Measurements from ENCODE around the gene DDX6.
"Not testable (repeated sequence)": the region's sequence is repeated elsewhere in the genome, so short reads cannot be mapped to it uniquely, and the experiment has no call there.

Gene DDX6

DNA sequence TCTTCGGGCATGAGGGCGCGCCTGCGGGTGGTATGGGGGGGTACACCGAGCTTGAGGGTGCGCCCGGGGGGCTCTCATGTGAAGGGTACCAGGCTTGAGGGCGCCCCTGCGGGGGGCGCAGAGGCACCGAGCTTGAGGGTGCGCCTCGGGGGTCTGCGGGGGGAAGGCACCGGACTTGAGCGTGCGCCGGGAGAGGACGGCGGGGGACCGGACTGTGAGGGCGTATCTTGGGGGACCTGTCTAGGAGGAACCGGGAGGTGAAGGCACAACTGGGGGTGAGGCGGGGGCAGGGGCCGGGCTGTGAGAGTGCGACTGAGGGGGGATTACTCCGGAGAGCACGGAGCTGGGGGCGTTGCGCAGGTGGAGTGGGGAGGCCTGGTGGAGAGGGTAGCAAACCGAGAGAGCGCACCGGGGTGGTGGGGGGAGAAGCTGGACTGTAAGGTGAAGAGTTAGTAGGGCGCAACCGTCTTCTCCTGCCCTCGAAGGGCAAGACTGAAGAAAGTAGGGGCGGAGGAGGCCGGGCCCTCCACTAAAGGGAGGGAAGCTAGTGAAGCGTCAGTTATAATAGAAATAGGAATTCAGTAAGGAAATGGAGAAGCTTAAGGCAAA, 1.1 kb upstream of the DDX6 start:
- DNase-seq, result no peak

DNA sequence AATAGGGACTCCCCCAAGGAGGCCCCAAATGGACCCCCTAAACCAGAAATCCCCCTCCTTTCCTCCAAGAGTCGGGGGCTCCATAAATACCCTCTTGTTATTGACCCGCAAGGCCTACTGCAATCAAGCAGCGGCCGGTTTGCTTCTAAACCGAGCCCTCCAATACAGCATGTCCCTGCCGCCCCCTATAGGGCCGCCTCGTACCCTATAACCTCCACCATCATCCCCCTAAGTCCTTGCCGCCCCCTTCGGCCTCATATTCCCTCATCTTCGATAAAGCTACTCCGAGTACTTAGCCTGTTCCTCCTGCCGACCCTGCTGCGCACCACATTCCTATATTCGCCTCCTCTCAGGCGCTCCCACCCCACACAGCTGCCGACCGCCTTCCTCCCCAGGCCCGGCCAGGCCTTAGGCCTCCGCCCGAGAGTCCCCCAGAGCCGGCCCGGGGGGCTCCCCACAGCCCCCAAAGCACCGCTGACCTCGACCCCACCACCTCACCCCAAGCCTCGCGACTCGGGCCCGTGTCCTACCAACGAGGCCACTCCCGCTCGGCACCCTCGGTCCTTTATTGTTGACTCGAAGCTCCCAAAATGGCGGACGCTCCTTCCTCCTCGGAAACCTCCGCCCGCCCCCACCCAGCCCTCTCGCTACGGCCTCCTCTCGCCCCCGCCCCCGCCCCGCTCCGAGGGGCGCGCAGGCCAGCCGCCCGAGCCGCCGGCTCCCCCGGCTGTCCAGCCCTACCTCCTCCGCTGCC, 430 bp downstream of the DDX6 start:
- DNase-seq, result peak; percentile 53

DNA sequence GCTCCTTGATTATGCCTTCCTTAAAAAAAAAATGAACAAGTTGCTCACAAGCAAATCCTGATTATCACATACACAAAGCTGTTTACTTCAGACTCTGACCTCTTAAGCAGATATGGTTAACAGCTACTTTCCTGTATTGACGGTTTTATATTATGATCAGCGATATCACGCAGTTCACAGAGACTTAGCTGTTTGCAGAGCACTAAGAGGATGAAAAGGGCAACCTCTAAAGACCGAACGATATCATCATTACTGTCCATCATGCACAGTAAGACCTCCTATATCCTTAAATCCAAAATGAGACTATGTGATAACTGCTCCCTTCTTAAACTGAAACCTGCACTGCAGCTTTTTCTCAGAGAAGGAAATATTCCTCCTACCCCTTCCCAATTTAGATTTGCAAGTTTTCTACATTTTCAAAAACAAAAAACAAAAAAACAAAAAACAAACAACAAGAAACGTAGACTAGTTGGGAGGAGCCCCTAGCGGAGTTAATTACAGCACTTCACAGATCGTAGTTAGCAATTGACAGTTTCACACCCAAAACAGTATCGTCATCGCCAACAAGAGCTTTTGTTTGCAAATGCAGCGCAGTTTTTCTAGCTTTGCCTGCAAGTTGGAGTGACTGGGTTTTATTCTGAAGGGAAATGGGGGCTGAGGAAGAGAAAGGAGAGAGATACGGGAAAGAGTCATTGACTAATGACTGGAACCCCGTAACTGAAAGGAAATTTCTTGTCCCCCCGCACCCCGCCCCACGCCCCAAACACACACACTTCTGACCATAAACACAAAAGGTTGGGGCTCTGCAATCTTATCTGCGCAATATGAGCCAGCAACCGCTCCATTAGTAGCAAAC, 1.2 kb downstream of the DDX6 start:
- no peak for DNase-seq

DNA sequence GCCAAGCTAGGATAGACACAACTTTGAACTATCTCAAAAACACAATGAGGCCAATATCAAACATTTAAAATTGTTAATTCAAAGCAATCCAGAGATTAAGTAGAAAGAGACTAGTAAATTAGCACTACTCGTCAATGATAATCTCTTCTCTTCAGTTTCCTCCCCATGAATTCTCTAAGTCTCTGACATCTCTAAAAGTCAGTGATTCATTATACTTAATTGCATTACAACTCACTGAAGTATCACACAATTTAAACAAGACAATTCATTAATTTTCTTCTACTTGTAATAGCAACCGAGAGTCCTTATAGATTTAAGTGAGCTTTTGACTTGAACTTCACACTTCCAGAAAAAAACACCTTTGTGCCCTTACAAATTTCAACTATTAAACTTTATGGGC, 4.3 kb downstream of the DDX6 start:
- no peak for DNase-seq

DNA sequence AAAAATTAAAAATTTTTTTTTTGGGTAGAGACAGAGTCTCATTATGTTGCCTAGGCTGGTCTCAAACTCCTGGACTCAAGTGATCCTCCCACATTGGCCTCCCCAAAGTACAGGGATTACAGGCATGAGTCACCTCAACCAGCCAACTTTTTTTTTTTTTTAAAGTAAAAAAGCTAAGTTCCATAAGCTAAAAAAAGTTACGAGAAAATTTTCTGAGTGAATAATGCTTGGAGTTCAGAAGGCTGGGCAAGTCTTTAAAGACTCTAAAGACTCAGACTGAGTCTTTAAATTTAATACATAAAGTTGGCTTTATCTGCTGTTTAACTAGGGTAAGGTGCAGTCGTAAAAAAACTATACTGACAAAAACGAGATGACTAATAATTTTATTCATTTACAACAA, 5.6 kb downstream of the DDX6 start:
- DNase-seq, result peak; percentile 23

DNA sequence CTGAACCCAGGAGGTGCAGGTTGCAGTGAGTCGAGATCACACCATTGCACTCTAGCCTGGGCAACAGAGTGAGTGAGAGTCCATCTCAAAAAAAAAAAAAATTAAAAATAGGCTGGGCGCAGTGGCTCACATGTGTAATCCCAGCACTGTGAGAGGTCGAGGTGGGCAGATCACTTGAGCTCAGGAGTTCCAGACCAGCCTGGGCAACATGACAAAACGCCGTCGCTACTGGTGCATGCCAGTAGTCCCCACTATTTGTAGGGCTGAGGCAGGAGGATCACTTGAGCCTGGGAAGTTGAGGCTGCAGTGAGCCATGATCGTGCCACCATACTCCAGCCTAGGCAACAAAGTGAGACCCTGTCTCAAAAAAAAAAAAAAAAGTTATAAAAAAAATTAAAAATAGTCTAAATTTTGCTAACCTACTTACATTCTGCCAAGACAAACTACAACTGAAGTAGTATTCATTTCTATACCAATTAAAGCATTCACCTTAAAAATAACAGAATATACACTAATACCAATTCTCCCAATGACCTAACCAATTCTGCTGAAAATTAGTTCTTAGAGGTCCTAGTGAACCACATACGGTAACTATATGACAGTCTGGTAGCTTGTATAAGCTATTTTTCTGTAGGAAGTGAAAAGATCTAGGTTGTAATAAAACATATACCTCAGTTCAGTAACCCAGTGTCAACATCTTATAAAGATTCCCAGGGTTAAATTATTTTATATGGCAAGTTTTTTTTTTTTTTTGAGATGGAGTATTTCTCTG, 7.1 kb downstream of the DDX6 start:
- no peak for DNase-seq

DNA sequence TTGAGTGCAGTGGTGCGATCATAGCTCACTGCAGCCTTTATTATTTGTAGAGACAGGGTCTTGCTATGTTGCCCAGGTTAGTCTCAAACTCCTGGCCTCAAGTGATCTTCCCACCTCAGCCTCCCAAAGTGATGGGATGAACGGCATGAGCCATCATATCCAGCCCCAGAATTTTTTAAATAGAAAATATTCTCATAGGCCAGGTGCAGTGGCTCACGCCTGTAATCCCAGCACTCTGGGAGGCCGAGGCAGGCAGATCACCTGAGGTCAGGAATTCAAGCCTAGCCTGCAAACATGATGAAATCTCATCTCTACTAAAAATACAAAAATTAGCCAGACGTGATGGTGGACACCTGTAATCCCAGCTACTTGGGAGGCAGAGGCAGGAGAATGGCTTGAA, 7.6 kb downstream of the DDX6 start:
- DNase-seq, result not testable (repeated sequence)

DNA sequence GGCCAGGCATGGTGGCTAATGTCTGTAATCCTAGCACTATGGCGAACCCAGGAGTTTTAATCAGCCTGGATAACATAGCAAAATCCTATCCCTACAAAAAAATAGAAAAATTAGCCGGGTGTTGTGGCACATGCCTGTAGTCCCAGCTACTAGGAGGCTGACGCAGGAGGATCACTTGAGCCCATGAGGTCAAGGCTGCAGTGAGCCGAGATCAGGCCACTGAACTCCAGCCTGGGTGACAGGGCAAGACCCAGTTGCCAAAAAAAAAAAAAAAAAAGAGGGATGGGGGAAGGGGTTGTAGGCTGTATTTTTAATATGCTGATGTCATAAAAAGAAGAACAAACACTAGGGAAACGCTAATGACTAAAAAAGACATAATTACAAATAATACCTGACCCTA, 12.1 kb downstream of the DDX6 start:
- no peak for DNase-seq

DNA sequence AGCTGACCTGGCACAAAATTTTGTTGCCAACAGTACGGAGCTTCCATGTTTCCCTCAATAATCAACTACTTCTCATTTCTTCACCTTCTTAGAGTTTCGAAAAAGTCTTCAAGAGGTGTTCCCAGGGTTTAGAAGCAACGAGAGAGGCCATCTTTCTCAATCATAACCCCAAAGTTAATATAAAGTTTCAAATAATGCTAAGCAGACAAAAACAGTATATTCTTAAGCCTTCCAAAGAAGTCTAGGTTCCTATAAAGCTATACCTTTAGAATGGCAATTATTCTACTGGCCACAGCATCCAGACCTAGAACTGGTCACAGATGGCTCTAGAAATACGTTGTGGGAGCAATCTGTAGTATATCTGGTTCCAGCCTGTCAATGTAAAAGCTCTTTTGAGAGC, 16.9 kb downstream of the DDX6 start:
- DNase-seq, result no peak

DNA sequence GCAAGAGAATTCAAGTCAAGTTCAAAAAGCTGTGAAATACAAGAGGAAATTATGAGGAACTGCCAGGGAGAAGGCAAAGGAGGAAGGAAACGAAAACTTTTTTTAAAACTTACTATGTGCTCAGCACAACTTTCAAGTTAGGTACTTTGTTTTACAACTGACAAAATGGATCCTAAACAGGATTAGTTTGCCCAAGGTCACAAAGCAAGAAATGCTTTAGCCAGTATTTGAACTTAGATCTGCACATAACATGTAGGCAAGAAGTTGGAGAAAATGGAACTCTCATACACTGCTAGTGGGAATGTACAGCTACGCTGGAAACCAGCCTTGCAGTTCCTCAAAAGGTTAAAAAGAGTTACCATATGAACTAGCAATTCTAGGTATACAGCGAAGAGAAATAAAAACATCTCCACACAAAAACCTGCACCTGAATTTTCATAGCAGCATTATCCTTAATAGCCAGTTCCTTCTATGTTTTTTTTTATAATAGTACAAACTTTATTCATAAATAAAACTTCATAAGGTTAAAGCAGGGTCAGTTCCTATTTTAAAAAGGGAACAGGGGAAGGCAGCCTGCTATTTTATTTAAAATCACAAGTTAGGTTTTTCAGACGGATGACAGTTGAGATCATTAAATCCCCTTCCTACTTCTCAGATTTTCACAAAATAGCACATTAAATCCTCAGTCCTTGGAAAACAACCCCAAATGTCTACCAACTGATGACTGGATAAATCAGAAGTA, 19.2 kb downstream of the DDX6 start:
- DNase-seq, result no peak

DNA sequence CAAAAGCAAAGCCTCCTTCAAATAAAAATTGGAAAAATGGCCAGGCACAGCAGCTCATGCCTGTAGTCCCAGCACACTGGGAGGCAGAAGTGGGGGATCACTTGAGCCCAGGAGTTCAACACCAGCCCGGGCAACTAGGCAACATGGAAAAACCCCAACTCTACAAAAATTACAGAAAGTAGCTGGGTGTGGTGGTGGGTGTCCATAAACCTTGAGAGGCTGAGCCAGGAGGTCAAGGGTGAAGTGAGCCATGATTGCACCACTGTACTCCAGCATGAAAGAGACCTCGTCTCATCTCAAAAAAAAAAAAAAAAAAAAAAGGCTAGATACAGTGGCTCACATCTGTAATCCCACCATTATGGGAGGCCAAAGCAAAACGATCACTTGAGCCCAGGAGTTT, 22.3 kb downstream of the DDX6 start:
- DNase-seq, result no peak

DNA sequence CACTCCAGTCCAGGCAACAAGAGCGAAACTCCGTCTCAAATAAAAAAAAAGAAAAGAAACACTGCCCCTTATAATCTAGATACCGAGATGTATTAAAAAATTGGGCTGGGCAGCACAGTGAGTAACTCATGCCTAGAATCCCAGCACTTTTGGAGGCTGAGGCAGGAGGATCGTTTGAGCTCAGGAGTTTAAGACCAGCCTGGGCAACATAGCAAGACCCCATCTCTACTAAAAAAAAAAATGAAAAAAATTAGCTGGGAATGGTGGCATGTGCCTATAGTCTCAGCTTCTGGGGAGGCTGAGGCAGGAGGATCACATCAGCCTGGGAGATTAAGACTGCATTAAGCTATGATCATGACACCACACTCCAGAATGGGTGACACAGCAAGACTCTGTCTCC, 24.9 kb downstream of the DDX6 start:
- DNase-seq, result no peak

DNA sequence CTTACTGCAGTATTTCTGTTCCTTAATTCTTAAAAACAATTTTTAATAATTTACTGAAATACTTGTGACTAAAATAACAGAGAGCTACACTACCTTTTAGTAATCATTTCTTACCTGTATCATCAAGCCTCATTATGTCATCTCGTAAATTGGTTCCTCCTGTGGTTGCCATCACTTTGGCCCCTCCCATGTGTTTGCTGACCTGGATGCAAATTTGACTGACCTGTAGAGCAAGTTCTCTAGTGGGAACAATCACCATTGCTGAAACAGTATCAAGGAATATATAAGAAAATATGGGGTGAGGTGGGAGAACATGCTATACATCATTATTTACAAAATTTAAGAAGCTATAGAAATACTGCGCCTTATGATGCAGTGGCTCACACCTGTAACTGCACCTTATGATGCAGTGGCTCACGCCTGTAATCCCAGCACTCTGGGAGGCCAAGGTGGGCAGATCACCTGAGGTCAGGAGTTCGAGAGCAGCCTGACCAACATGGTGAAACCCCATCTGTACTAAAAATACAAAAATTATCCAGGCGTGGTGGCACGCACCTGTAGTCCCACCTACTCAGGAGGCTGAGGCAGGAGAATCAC, 25.8 kb downstream of the DDX6 start:
- DNase-seq, result not testable (repeated sequence)

DNA sequence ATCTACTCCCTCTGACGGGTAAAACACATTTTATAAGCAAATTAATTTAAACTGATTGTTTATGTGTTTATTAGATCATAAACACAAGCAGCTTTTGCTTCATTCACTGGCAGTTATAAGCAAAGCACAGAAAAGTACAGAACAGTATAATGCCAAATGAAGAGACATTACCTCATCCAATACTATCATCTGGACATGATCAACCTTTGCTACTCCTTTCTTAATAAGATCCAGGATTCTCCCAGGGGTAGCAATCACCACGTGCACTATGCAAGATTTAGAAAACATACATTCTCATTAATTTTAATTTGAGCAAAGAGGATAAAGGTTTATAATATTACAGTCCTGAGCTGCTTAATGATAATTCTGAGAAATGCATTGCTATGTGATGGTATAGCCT, 27.9 kb downstream of the DDX6 start:
- DNase-seq, result no peak

DNA sequence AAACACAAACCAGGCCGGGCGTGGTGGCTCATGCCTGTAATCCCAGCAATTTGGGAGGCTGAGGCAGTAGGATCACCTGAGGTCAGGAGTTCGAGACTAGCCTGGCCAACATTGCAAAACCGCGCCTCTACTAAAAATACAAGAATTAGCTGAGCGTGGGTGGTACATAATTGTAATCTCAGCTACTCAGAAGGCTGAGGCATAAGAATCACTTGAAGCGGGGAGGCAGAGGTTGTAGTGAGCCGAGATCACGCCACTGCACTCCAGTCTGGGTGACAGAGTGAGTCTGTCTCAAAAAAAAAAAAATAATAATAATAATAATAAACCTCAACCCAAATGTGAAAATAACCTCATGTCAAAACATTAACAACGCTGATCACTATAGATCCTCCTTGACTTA, 29.0 kb downstream of the DDX6 start:
- DNase-seq, result not testable (repeated sequence)

DNA sequence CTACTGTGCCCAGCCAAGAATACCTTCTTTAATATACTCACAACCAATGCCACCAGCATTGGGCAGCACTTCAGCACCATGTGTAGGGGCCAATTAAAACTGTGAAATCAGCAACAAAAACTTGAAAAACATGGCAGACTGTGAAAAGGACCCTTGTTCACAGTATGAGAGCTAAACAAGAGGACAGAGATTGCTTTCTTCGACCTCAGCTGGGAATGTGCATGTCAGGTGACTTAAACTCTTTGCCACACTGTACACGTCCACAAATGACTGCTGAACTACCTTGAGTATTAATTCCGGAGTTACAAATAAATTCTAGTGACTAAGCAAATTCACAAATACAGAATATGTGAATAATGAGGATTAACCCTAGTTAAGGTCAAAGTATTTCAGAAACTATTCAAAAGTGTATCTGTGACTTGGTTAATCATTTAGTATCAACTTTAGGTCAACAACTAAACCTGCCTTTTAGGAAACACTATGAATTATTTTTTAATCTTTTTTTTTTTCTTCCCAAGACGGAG, 33.0 kb downstream of the DDX6 start:
- no peak for DNase-seq

DNA sequence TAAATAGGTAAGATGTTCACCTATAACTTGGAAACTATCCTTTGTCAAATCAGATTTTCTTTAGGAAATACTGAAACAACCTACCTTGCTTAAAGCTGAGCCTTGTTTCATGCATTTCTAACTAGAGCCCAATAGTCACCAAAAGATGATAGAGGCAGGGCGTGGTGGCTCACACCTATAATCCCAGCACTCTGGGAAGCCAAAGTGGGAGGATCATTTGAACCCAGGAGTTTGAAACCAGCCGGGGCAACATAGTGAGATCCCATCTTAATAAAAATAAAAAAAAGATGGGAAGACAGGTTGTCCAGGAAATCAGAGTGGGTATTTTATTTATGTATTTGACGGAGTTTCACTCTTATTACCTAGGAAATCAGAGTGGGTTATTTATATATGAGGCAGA, 38.3 kb downstream of the DDX6 start:
- no peak for DNase-seq

DNA sequence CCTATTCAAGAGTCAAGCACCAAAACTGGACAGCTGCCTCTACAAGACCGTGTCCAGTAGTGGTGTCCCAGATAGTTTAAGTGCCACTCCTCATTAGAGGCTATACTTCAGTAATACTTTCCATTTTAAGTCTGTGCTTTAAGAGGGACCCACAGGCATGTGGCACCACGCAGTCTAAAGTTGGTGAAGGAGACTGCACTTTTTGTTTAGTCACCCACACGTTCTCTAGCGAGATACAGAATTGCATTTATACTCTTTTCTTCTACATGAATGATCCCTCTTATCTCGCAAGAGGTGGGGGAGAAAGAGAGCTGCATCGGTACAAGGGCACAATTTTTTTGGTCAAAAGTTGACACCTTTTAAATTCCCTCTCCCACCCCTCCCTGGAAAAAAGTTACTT, 41.5 kb downstream of the DDX6 start:
- DNase-seq, result no peak

DNA sequence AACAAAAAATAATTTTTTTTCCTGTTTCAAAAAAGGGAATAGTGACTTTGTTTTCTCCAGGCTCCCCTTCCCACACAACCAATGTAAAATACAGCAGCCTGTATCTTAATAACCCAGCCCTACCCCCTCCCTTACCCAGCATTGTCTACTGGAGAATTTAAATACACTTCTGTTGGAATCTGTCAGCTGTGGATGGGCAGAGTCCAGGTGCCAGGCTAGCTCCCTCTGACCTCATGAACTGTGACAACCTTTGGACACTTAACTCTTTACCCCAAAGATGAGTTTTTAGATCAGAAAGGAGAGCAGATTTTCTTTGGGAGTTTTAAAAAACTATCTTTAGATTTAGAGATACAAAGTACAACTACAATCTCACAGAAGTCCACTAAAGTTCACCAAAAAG, 42.9 kb downstream of the DDX6 start:
- DNase-seq, result no peak

DNA sequence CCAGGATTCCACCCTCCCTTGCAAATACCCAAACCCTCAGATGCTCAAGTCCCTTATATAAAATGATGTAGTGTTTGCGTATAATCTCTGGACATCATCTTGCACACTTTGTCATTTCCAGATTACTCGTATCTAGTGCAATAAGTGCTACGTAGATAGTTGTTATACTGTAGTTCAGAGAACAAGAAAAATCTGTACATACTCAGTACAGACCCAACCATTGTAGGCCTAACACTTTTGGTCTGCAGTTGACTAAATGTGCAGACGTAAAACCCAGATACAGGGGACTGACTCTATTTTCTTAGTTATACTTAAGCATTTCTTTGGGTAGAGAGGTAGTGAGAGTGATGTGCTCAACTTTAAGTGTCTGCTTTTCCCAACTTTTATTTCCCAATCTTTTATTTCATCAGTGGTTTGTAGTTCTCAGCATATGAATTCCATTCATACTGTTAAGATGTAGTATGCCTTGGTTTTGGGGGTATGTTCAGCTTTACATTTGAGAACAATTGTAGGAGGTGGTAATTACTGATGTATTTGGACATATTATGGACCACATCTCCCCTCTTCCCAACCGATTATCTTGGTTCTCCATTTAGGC, 43.9 kb downstream of the DDX6 start:
- DNase-seq, result peak; percentile 32

DNA sequence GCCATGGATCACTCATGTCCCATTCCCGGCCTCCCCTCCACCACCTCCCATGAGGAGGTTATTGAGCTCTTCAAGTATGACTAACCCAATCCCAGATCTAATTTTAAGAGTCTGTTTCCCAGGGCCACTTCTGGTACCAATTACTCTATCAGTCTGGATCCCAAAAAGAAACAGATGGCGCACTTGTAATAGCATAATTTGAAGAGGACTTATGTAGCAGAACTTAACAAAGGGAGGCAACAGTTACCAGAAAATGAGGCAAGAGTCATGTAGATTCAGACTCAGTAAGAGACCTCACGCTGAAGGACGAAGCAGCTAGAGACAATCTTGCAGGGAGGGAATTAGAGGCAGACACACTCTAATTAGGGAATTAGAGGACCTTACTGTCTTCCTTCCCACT, 46.9 kb downstream of the DDX6 start:
- DNase-seq, result peak; percentile 54
